IMR-90 (cell line): ENCODE results near the gene TANK. TPM values are rescaled to one million over a fixed set of nuclear protein-coding genes. Genes with fewer than 3 reads are reported as not detected.

Experiments
- ATAC-seq: fragments of 200-7000 bp; cut with Tn5 transposase; 2 replicates; pipeline ENCODE4 v1.9.1; 2020; ENCODE audit warnings: low read depth, mild to moderate bottlenecking, moderate library complexity
- BruUV-seq: library from RNA; stranded (reverse); fragments of 400-500 nt; replicated peaks from 2 replicates; lab custom pipeline; 2021; lab: Mats Ljungman, UMichigan
- CTCF ChIA-PET: fragments of 300-600 bp; formaldehyde crosslinking; extraction: SDS; loops from one replicate; lab custom pipeline; 2021; ENCODE audit warnings: antibody characterized with exemption; lab: Yijun Ruan, JAX
- POLR2A ChIA-PET: fragments of 300-600 bp; sonication (Branson Sonifier 250); formaldehyde crosslinking; loops from one replicate; lab custom pipeline; 2022; ENCODE audit warnings: antibody characterized with exemption; ENCODE audit not compliant: unreplicated experiment; lab: Charles Lee
- DNase-seq: peaks from one replicate; pipeline ENCODE4 v3.0.0; 2013
- H2AFZ ChIP-seq: replicated peaks from 2 replicates; pipeline ENCODE3; 2013; ENCODE audit warnings: low read length, mild to moderate bottlenecking; ENCODE audit not compliant: poor library complexity
- H2AK5ac ChIP-seq: 2 replicates; pipeline ENCODE4 v1.6.1; 2013; ENCODE audit warnings: low read depth, low read length, inconsistent platforms
- H2AK9ac ChIP-seq: replicated peaks from 2 replicates; pipeline ENCODE3; 2013; ENCODE audit warnings: mild to moderate bottlenecking, low read depth, low read length, moderate library complexity; ENCODE audit not compliant: poor library complexity
- H2BK120ac ChIP-seq: 2 replicates; pipeline ENCODE4 v1.6.1; 2013; ENCODE audit warnings: low read depth, low read length, inconsistent platforms
- H2BK15ac ChIP-seq: 3 replicates; pipeline ENCODE4 v1.6.1; 2013; ENCODE audit warnings: low read depth, low read length, inconsistent platforms
- H2BK20ac ChIP-seq: 2 replicates; pipeline ENCODE4 v1.6.1; 2013; ENCODE audit warnings: low read depth, mild to moderate bottlenecking, inconsistent platforms, low read length, moderate library complexity
- H2BK5ac ChIP-seq: 2 replicates; pipeline ENCODE4 v1.6.1; 2013; ENCODE audit warnings: mild to moderate bottlenecking, low read depth, low read length, inconsistent platforms; ENCODE audit not compliant: poor library complexity, severe bottlenecking
- H3K14ac ChIP-seq: replicated peaks from 2 replicates; pipeline ENCODE4 v1.6.1; 2013; ENCODE audit warnings: low read depth, low read length, inconsistent platforms
- H3K18ac ChIP-seq: 2 replicates; pipeline ENCODE4 v1.6.1; 2013; ENCODE audit warnings: low read depth, low read length, control low read depth
- H3K23ac ChIP-seq: 2 replicates; pipeline ENCODE4 v1.6.1; 2013; ENCODE audit warnings: low read depth, low read length, inconsistent platforms
- H3K27ac ChIP-seq: 2 replicates; pipeline ENCODE4 v1.5.1; 2013; ENCODE audit warnings: mild to moderate bottlenecking, control low read depth, low read length; ENCODE audit not compliant: insufficient read depth
- H3K27me3 ChIP-seq: 2 replicates; pipeline ENCODE4 v1.6.1; 2013; ENCODE audit warnings: low read length; ENCODE audit not compliant: control insufficient read depth, insufficient read depth
- H3K36me3 ChIP-seq: 2 replicates; pipeline ENCODE4 v1.6.1; 2013; ENCODE audit warnings: low read length, mixed read lengths; ENCODE audit not compliant: control insufficient read depth, insufficient read depth
- H3K4ac ChIP-seq: 2 replicates; pipeline ENCODE4 v1.6.1; 2013; ENCODE audit warnings: low read depth, low read length, inconsistent platforms
- H3K4me1 ChIP-seq: 2 replicates; pipeline ENCODE4 v1.6.1; 2013; ENCODE audit warnings: low read length, mixed read lengths; ENCODE audit not compliant: control insufficient read depth, insufficient read depth
- H3K4me2 ChIP-seq: 2 replicates; pipeline ENCODE4 v1.6.1; 2013; ENCODE audit warnings: low read depth, mild to moderate bottlenecking, control low read depth, low read length, moderate library complexity
- H3K4me3 ChIP-seq: 2 replicates; pipeline ENCODE4 v1.5.1; 2013; ENCODE audit warnings: low read depth, mild to moderate bottlenecking, control low read depth, low read length, moderate library complexity; ENCODE audit not compliant: insufficient read depth
- H3K56ac ChIP-seq: 2 replicates; pipeline ENCODE4 v1.6.1; 2013; ENCODE audit warnings: low read length, inconsistent platforms; ENCODE audit not compliant: insufficient read depth; ENCODE audit errors: extremely low read depth
- H3K79me1 ChIP-seq, 2 experiments: 2 replicates each; pipeline ENCODE4 v1.6.1; 2013; ENCODE audit warnings: low read length in 2 of 2, inconsistent platforms in 1 of 2, low read depth in 1 of 2
- H3K9ac ChIP-seq: 2 replicates; pipeline ENCODE4 v1.6.1; 2013; ENCODE audit warnings: low read depth, low read length, control low read depth
- H3K9me1 ChIP-seq: 2 replicates; pipeline ENCODE4 v1.6.1; 2013; ENCODE audit warnings: low read length, inconsistent platforms; ENCODE audit not compliant: insufficient read depth
- H3K9me3 ChIP-seq: 2 replicates; pipeline ENCODE4 v1.6.1; 2013; ENCODE audit warnings: low read length; ENCODE audit not compliant: control insufficient read depth, insufficient read depth
- H4K20me1 ChIP-seq: 2 replicates; pipeline ENCODE4 v1.6.1; 2013; ENCODE audit warnings: low read length, inconsistent platforms; ENCODE audit not compliant: insufficient read depth
- H4K5ac ChIP-seq: 2 replicates; pipeline ENCODE4 v1.6.1; 2013; ENCODE audit warnings: mild to moderate bottlenecking, low read depth, low read length, control low read depth
- H4K8ac ChIP-seq, 2 experiments: 2 replicates each; pipeline ENCODE4 v1.6.1; 2013; ENCODE audit warnings: low read depth in 2 of 2, low read length in 2 of 2, control low read depth in 1 of 2, inconsistent platforms in 1 of 2
- H4K91ac ChIP-seq: 2 replicates; pipeline ENCODE4 v1.6.1; 2013; ENCODE audit warnings: low read depth, low read length, inconsistent platforms; ENCODE audit not compliant: insufficient read depth
- CEBPB ChIP-seq: IDR thresholded peaks from 2 replicates; pipeline ENCODE4 v1.6.1; 2012; ENCODE audit warnings: low read depth, low read length, improper control_type of control experiment
- CHD1 ChIP-seq: IDR thresholded peaks from 2 replicates; pipeline ENCODE4 v1.6.1; 2012; ENCODE audit warnings: low read depth, low read length, improper control_type of control experiment
- CTCF ChIP-seq: conservative IDR thresholded peaks from 2 replicates; pipeline ENCODE4 v1.5.1; 2012; ENCODE audit warnings: mild to moderate bottlenecking, low read depth, low read length, improper control_type of control experiment
- ELK1 ChIP-seq: fragments of 150-350 bp; IDR thresholded peaks from 2 replicates; pipeline ENCODE4 v1.6.1; 2016; ENCODE audit warnings: low read depth, mild to moderate bottlenecking, low read length, moderate library complexity, borderline replicate concordance
- MAZ ChIP-seq: IDR thresholded peaks from 2 replicates; pipeline ENCODE4 v1.6.1; 2012; ENCODE audit warnings: low read depth, mild to moderate bottlenecking, low read length, improper control_type of control experiment, moderate library complexity, borderline replicate concordance
- MXI1 ChIP-seq: IDR thresholded peaks from 2 replicates; pipeline ENCODE4 v1.6.1; 2012; ENCODE audit warnings: low read depth, mild to moderate bottlenecking, low read length, moderate library complexity, borderline replicate concordance
- POLR2A ChIP-seq: IDR thresholded peaks from 2 replicates; pipeline ENCODE4 v1.6.1; 2012; ENCODE audit warnings: mild to moderate bottlenecking, low read depth, low read length
- RCOR1 ChIP-seq: IDR thresholded peaks from 2 replicates; pipeline ENCODE4 v1.6.1; 2012; ENCODE audit warnings: mild to moderate bottlenecking, low read length, improper control_type of control experiment; ENCODE audit not compliant: insufficient replicate concordance
- SMC3 ChIP-seq: fragments of 150-350 bp; IDR thresholded peaks from 2 replicates; pipeline ENCODE4 v1.6.1; 2016; ENCODE audit warnings: low read depth, mild to moderate bottlenecking, antibody characterized with exemption, low read length, moderate library complexity
- WGBS, 2 experiments: methylation state at CpG; one replicate each; pipeline versions ENCODE4 v1.1.5 to v1.1.7; 2013; ENCODE audit warnings: missing lambda C conversion rate in 2 of 2; ENCODE audit not compliant: insufficient read length in 1 of 2; ENCODE audit errors: extremely low coverage in 2 of 2; 5-methylcytosine and 5-hydroxymethylcytosine counted together
- dilution Hi-C: fragments of 300-500 bp; cut with HindIII; formaldehyde crosslinking; loops from one replicate; pipeline ENCODE4 v1.14.3; 2018; ENCODE audit warnings: low sequenced_read_pairs; ENCODE audit not compliant: unreplicated experiment
- in situ Hi-C: fragments of 300-500 bp; cut with MboI; formaldehyde crosslinking; loops from 3 replicates; pipeline ENCODE4 v1.14.3; 2019; ENCODE audit warnings: low sequenced_read_pairs, inconsistent platforms, mixed read lengths
- intact Hi-C: fragments of 100-400 bp; cut with micrococcal nuclease; formaldehyde crosslinking; loops from 2 replicates; pipeline ENCODE4 v1.10.0; 2022
- polyA plus RNA-seq, 3 experiments: library from polyadenylated mRNA; depleted of rRNA; stranded (reverse); fragments of >200 nt; gene quantifications; 2 replicates each; pipeline ENCODE4 v1.2.3, GENCODE V29; 2012; ENCODE audit warnings: low replicate concordance in 1 of 3
- total RNA-seq: library from RNA; depleted of rRNA; stranded (reverse); fragments of >200 nt; gene quantifications from 2 replicates; pipeline ENCODE4 v1.2.3, GENCODE V29; 2012

Gene TANK
- total and polyA plus RNA-seq, 2 of the 4 experiments (the other 2 are of a cell fraction) = 25.4 to 41.9 TPM

- Histone ChIP-seq H2BK5ac (no peak overlapping the region), H3K23ac (no peak overlapping the region), H3K27ac (no peak overlapping the region), H3K27me3 (no peaks in the 10 kb centered on the region), H3K9ac (no peak overlapping the region), H2BK15ac (no peak overlapping the region), H2AK5ac (no peak overlapping the region), H3K14ac (no peak overlapping the region), H4K8ac (no peak overlapping the region), H3K4me2 (no peak overlapping the region), H4K5ac (no peak overlapping the region), H3K4me1 (peaks cover 7% of the 10 kb centered on the region), H2BK20ac (no peak overlapping the region), H2AFZ (no peak overlapping the region), H3K4ac (no peak overlapping the region), H4K20me1 (no peaks in the 10 kb centered on the region), H3K18ac (no peak overlapping the region), H3K9me1 (no peaks in the 10 kb centered on the region), H3K4me3 (no peak overlapping the region), H3K36me3 (no peaks in the 10 kb centered on the region), H2AK9ac (no peak overlapping the region), H3K56ac (no peak overlapping the region), H3K79me1 (no peaks in the 10 kb centered on the region), H3K9me3 (no peaks in the 10 kb centered on the region), H2BK120ac (no peak overlapping the region), H4K91ac (no peak overlapping the region)
- CTCF ChIA-PET = no interaction called here
- ATAC-seq = no peak
- no CpG with 5 or more reads among the region's 1 CpG for WGBS, 2 experiments
- dilution Hi-C loops = no loop called here
- in situ Hi-C loops = no loop called here
- intact Hi-C loops = no loop called here
- POLR2A ChIA-PET = no interaction called here
- no peak for DNase-seq
- no TSS peak for BruUV-seq
- TF ChIP-seq CEBPB (no peak), MXI1 (no peak), RCOR1 (no peak), POLR2A (no peak), CHD1 (no peak), SMC3 (no peak), ELK1 (no peak), MAZ (no peak), CTCF (no peak)
Measured at GRCh38 chr2:161131804-161132203, 28.4 kb upstream of the TANK start.
